Stimulated activated naive CD4-positive, alpha-beta T cell treated with Interleukin-2 at 50 U/mL for 16 hours (primary cell): ENCODE results near the gene CHAT.

ENCODE experiments used
- DNase-seq: peaks from one replicate; lab custom pipeline; 2025; lab: John Stamatoyannopoulos, UW

CHAT gene

GRCh38 chr10:49688920-49689319 is 75.1 kb downstream of the CHAT start:
- DNase-seq = no peak

GRCh38 chr10:49689882-49690510 is 76.2 kb downstream of the CHAT start:
- no peak for DNase-seq

GRCh38 chr10:49690698-49691356 is 77.0 kb downstream of the CHAT start:
- no peak for DNase-seq

- no peak for DNase-seq
These were observed 77.8 kb downstream of the CHAT start for GRCh38 chr10:49691588-49691987.

- no peak for DNase-seq
These were observed 80.6 kb downstream of the CHAT start for GRCh38 chr10:49694466-49694865.

DNA sequence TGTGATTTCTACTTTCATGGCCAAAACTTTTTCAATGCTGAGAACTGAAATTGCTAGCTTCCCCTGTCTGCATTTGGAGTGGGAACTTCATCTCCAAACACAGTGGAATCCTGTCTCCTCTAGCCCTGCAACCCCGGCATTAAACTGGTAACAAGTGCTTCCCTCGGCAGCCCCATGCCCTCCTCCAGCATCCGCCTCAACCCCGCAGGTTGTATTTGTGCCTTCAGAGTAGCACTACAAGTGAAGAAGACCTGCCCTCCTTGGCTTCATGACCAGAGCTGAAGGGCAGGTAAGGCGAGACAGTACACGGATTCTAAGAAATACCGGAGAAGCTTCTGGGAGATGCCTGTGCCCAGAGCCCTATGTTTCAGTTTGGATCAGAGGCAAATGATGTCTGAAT is 82.5 kb downstream of the CHAT start:
- no peak for DNase-seq

GRCh38 chr10:49698679-49699078 is 84.8 kb downstream of the CHAT start:
- no peak for DNase-seq

DNA sequence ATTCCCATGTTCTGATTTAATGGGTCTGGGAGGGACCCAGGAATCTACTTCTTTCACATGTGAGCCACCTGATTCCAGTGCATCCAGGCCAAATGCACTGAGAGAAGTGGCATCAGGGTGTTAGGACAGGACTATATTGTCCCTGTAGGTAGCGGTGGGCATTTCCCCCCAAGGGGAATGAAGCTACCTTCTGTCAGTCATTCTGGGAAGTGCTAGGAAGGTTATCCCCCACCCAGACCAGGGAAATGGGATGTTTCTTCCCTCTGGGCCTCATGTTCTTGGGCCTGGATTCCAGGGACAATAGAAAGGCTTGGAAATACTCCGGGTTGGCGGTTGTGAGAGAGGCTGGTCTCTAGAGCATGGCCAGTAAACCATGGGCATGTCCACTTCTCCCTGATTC is 86.4 kb downstream of the CHAT start:
- no peak for DNase-seq

DNA sequence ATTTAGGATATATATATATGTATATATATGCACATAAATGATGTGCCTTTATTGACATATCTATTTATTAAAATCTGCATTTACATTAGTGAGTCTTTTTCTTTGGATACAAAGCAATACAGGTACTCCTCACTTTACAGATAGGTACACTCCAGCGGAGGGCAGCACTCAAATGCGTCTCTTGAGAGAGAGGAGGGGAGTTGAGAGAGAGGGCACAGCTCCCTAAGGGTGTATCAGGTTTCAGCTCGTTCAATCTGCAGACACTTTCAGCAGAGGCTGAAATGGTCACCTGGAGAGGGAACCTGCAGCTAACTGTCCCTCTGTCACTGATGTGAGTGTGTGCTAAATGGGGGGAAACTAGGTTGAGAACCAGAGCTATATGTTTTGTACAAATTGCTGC is 87.2 kb downstream of the CHAT start:
- DNase-seq = no peak

DNA sequence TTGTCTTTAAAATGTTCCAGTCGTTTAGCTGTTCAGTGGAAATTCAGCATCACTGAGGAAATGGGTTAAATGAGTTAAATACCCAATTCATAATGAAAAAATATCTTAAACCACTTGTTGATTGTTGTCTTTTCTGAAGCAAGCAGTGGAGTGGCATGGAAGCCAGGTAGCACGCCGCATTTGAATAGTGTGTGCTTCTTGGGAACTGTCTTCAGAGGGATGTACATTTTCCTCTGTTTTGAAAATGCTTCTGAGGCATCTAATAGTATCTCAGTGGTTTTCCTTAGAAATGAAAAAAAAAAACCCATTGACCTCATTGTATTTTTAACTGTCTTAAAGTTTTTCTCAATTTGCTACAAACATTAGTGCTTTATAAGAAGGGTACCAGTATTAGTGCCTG is 93.7 kb downstream of the CHAT start:
- no peak for DNase-seq

GRCh38 chr10:49709934-49710333 is 96.1 kb downstream of the CHAT start:
- no peak for DNase-seq

- no peak for DNase-seq
These were observed 97.1 kb downstream of the CHAT start for GRCh38 chr10:49710966-49711365.

GRCh38 chr10:49711481-49711880 is 97.6 kb downstream of the CHAT start:
- DNase-seq = no peak

GRCh38 chr10:49713266-49713665 is 99.4 kb downstream of the CHAT start:
- DNase-seq = no peak
